SH-SY5Y (cell line): Measurements from ENCODE around the gene ARFGEF3.

Source experiments
- GATA2 ChIP-seq: IDR thresholded peaks from 2 replicates; pipeline ENCODE4 v1.6.1; 2011; ENCODE audit warnings: mild to moderate bottlenecking, low read depth, low read length
- GATA3 ChIP-seq: IDR thresholded peaks from 2 replicates; pipeline ENCODE4 v1.6.1; 2011; ENCODE audit warnings: low read depth, mild to moderate bottlenecking, low read length, moderate library complexity

GRCh38 chr6:138203315-138203714, 41.6 kb downstream of the ARFGEF3 start:
- TF ChIP-seq GATA3 (no peak), GATA2 (no peak)
